HEK293 (cell line): ENCODE data around the gene ATP5ME.
"Not testable (repeated sequence)": the region's sequence is repeated elsewhere in the genome, so short reads cannot be mapped to it uniquely, and the experiment has no call there.

ENCODE experiments used
- CTCF ChIA-PET: fragments of 350-600 bp; formaldehyde crosslinking; extraction: SDS; loops from one replicate; lab custom pipeline; 2021; ENCODE audit warnings: antibody characterized with exemption; lab: Yijun Ruan, JAX
- POLR2A ChIA-PET: fragments of 300-600 bp; formaldehyde crosslinking; extraction: SDS; loops from one replicate; lab custom pipeline; 2020; ENCODE audit warnings: antibody characterized with exemption, inconsistent platforms; lab: Yijun Ruan, JAX
- H3K27ac ChIP-seq: fragments of 200-500 bp; sonication (Bioruptor generic); 2 replicates; pipeline ENCODE4 v1.5.1; 2014; ENCODE audit warnings: low read depth, low read length, control low read depth, inconsistent platforms; ENCODE audit errors: extremely low read depth
- H3K36me3 ChIP-seq, 2 experiments: fragments of 200-500 bp in 1 of 2; sonication (Bioruptor generic) in 1 of 2; 1 replicate in 1 of 2; 2 replicates in 1 of 2; pipeline ENCODE4 v1.5.1; 2014 to 2017; ENCODE audit warnings: inconsistent platforms in 2 of 2, low read length in 2 of 2; ENCODE audit not compliant: control insufficient read depth in 2 of 2, insufficient read depth in 1 of 2
- H3K4me1 ChIP-seq: fragments of 200-500 bp; sonication (Bioruptor generic); 2 replicates; pipeline ENCODE4 v1.5.1; 2014; ENCODE audit warnings: mild to moderate bottlenecking, low read length, inconsistent platforms; ENCODE audit not compliant: control insufficient read depth, insufficient read depth
- H3K4me3 ChIP-seq: 2 replicates; pipeline ENCODE4 v1.5.1; 2011; ENCODE audit warnings: low read depth, mild to moderate bottlenecking, control low read depth, low read length, moderate library complexity
- H3K9me3 ChIP-seq: fragments of 200-500 bp; sonication (Bioruptor generic); 2 replicates; pipeline ENCODE4 v1.5.1; 2014; ENCODE audit warnings: low read depth, low read length, inconsistent platforms; ENCODE audit not compliant: control insufficient read depth, insufficient read depth
- GLIS1 ChIP-seq: fragments of 450-650 bp; formaldehyde crosslinking; IDR thresholded peaks from 2 replicates; pipeline ENCODE4 v1.5.1; 2016; ENCODE audit warnings: missing biosample characterization, missing genetic modification characterization
- KLF1 ChIP-seq: fragments of 450-650 bp; formaldehyde crosslinking; IDR thresholded peaks from 2 replicates; pipeline ENCODE4 v1.5.1; 2016; ENCODE audit warnings: missing biosample characterization, missing genetic modification characterization
- SP3 ChIP-seq: fragments of 450-650 bp; formaldehyde crosslinking; IDR thresholded peaks from 2 replicates; pipeline ENCODE4 v1.5.1; 2016; ENCODE audit warnings: missing biosample characterization, missing genetic modification characterization
- ZNF133 ChIP-seq: fragments of 450-650 bp; formaldehyde crosslinking; IDR thresholded peaks from 2 replicates; pipeline ENCODE4 v1.5.1; 2016; ENCODE audit warnings: missing biosample characterization, missing genetic modification characterization
- ZNF341 ChIP-seq: fragments of 450-650 bp; formaldehyde crosslinking; IDR thresholded peaks from 2 replicates; pipeline ENCODE4; 2016; ENCODE audit warnings: low read depth, missing biosample characterization, missing genetic modification characterization
- TF ChIP-seq, protein P1 (sequence below): fragments of 450-650 bp; formaldehyde crosslinking; IDR thresholded peaks from 2 replicates; pipeline ENCODE4 v1.5.1; 2016; ENCODE audit warnings: missing biosample characterization, missing genetic modification characterization, borderline replicate concordance

ATP5ME gene

DNA sequence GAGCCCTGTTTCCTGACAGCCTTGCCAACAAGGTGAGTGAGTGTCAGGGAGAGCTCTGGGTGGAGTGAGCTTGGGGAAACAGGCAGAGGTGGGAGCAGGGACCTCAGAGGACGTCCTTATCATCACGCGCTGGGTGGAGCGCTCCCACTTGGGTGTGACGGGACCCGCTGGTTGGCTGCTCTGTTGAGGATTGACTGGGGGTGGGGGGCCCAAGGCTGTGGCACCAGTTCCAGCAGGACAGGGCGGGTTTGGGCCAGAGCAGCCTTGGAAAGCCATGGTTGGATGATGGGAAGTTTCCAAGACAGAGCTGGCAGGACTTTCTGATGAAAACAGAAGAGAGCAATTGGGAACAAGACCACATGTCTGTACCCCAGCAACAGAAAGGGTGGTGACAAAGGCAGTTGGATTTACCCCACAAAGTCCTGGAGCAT is 28.6 kb upstream of the ATP5ME start:
- CTCF ChIA-PET: interaction anchor here (1.0 kb wide), 1 partner anchor 11 kb away, joined by 3 read pairs; no protein-coding TSS in a partner anchor

DNA sequence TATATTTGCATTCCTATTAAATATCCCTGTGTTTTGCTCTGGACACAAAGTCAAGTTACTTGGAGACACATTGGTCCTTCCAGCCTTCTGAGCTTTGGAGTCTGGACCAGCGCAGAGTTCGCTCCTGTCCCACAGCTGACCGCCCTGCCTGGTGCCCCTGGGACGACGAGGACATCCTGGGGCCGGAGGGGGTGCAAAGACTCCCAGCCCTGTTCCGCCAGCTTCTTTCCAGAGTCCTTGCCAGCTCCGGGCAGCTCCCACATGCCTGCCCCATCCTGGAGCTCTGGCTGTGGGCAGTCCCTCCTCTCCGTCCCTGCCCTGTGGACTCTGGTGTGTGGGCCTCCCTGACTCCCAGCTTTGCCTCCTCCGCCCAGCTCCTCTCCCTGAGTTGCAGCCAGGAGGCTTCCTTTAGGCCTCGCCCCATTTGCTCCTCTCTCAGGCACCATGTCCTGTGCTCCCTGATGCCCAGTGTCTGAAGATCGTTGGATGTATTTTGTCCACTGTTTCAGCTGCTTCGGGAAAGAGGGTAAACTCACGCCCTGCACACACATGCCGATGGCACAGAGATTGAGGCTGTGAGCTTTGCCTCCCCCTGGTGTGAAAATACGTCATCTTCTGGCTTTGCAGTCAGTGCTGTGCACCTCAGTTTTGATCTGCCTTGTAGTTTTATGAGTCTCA is 26.6 kb upstream of the ATP5ME start:
- CTCF ChIA-PET: interaction anchor here (0.7 to 1.4 kb wide), 3 partner anchors 16 to 98 kb away, joined by 3 to 6 read pairs (median 3); no protein-coding TSS in a partner anchor
- H3K27ac ChIP-seq: no peak overlapping the region
- POLR2A ChIA-PET: no interaction called here

More for the DNA sequence above, 28.6 kb upstream of the ATP5ME start:
- no peaks in the 10 kb centered on the region for H3K4me1 ChIP-seq
- TF ChIP-seq SP3 (tag by site-specific recombination) (no peak), KLF1 (peak; percentile 77)
- POLR2A ChIA-PET: no interaction called here
- H3K36me3 ChIP-seq: no peaks in the 10 kb centered on the region
- H3K27ac ChIP-seq: no peak overlapping the region
- no peaks in the 10 kb centered on the region for H3K9me3 ChIP-seq
- H3K4me3 ChIP-seq: no peak overlapping the region

DNA sequence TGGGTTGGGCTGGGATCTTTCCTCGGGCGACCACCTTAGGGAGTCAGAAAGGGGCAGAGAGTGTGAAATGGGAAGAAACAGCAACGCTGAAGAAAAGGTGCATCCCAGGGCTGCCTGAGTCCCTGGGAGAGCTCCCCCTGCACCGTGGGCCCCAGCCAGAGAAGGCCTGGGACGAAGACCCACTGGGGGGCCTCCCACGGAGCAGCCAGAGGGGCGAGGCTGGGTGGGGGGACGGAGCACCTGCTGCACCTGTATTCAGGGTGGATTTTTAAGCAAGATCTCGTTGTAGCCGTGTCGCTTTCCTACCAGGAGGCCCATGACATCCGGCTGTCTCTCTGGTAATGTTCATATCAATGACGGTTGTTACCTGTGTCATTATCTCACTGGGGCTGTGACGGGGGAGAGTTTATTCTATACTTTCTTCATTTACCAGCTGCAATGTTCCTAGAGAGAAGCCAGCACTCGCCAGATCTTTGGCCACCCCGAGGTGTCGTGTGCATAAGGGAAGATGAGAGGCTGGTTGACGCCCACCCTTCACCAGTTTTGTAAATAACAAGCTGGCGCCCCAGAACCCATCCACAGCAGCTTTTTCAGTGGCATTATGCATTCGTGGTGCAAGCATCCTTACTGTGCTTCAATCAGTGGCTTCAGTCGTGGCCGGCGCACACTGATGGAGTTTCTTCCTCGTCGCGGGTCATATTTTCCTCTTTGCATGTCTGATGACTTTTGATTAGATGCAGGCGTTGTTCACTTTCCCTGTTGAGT is 25.9 kb upstream of the ATP5ME start:
- no peak overlapping the region for H3K27ac ChIP-seq
- ChIA-PET CTCF (interaction anchor here (0.8 to 1.4 kb wide), 2 partner anchors 15 to 16 kb away, joined by 3 to 6 read pairs; no protein-coding TSS in a partner anchor), POLR2A (no interaction called here)
- H3K9me3 ChIP-seq: no peaks in the 10 kb centered on the region
- no peaks in the 10 kb centered on the region for H3K4me1 ChIP-seq
- H3K36me3 ChIP-seq: no peaks in the 10 kb centered on the region
- no peak overlapping the region for H3K4me3 ChIP-seq
- TF ChIP-seq, protein P1, sequence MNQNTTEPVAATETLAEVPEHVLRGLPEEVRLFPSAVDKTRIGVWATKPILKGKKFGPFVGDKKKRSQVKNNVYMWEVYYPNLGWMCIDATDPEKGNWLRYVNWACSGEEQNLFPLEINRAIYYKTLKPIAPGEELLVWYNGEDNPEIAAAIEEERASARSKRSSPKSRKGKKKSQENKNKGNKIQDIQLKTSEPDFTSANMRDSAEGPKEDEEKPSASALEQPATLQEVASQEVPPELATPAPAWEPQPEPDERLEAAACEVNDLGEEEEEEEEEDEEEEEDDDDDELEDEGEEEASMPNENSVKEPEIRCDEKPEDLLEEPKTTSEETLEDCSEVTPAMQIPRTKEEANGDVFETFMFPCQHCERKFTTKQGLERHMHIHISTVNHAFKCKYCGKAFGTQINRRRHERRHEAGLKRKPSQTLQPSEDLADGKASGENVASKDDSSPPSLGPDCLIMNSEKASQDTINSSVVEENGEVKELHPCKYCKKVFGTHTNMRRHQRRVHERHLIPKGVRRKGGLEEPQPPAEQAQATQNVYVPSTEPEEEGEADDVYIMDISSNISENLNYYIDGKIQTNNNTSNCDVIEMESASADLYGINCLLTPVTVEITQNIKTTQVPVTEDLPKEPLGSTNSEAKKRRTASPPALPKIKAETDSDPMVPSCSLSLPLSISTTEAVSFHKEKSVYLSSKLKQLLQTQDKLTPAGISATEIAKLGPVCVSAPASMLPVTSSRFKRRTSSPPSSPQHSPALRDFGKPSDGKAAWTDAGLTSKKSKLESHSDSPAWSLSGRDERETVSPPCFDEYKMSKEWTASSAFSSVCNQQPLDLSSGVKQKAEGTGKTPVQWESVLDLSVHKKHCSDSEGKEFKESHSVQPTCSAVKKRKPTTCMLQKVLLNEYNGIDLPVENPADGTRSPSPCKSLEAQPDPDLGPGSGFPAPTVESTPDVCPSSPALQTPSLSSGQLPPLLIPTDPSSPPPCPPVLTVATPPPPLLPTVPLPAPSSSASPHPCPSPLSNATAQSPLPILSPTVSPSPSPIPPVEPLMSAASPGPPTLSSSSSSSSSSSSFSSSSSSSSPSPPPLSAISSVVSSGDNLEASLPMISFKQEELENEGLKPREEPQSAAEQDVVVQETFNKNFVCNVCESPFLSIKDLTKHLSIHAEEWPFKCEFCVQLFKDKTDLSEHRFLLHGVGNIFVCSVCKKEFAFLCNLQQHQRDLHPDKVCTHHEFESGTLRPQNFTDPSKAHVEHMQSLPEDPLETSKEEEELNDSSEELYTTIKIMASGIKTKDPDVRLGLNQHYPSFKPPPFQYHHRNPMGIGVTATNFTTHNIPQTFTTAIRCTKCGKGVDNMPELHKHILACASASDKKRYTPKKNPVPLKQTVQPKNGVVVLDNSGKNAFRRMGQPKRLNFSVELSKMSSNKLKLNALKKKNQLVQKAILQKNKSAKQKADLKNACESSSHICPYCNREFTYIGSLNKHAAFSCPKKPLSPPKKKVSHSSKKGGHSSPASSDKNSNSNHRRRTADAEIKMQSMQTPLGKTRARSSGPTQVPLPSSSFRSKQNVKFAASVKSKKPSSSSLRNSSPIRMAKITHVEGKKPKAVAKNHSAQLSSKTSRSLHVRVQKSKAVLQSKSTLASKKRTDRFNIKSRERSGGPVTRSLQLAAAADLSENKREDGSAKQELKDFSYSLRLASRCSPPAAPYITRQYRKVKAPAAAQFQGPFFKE (tag by site-specific recombination): no peak
- TF ChIP-seq GLIS1 (tag by site-specific recombination): peak; percentile 84

More for the DNA sequence above, 26.6 kb upstream of the ATP5ME start:
- H3K4me1 ChIP-seq: no peaks in the 10 kb centered on the region
- H3K9me3 ChIP-seq: no peaks in the 10 kb centered on the region
- TF ChIP-seq ZNF133: no peak
- TF ChIP-seq ZNF341 (tag by site-specific recombination): 0 out of 2 replicates have a peak, but pooled peaks have one; percentile 15
- H3K4me3 ChIP-seq: no peak overlapping the region
- no peaks in the 10 kb centered on the region for H3K36me3 ChIP-seq

DNA sequence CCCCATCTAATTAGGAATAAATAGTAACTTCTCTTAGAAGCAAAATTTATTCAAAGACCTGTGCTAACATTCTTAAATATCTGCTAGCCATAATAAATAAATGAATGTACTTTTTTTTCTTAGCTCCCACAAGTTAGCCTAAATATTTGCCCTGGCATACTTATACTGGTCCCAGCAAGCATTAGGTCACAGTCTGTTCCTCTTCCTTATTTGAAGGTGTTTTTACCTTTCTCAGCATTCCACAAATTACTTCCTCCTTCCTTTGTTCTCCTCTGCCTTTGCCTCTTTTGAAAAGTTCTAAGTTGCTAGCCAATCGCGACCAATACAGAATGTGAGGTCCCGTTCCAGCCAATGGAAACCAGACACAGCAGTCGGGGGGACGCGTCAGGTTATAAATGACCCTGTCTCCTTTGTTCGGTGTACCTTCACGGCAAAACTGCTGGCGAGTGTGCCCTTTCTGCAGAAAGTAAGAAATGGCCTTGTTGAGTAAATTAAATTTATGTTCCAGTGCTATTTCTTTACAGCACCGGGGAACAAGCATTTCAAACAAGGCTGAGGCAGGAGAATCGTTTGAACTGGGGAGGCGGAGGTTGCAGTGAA is 20.4 kb upstream of the ATP5ME start:
- H3K27ac ChIP-seq, H3K4me1 ChIP-seq, H3K4me3 ChIP-seq, CTCF ChIA-PET, H3K9me3 ChIP-seq, POLR2A ChIA-PET, H3K36me3 ChIP-seq: not testable (repeated sequence)
